Spleen (tissue), 13 donors: Measurements from ENCODE around the gene PVR. TPM values are rescaled to one million over a fixed set of nuclear protein-coding genes. Genes with fewer than 3 reads are reported as not detected.

Source experiments
- DNase-seq: peaks from one replicate; pipeline ENCODE4 v3.0.0-alpha.2; 2020
- H3K27ac ChIP-seq, 8 donors: fragments of 200-600 bp; sonication (generic) in 7 of 8; 1 replicate in 4 of 8; 2 replicates in 4 of 8; pipeline versions ENCODE4 v1.5.0 to v1.8.0; 2016 to 2021; ENCODE audit warnings: inconsistent platforms in 4 of 8, mild to moderate bottlenecking in 4 of 8, moderate library complexity in 1 of 8
- H3K27me3 ChIP-seq, 7 donors: fragments of 200-600 bp; sonication (generic) in 6 of 7; replicated peaks in 1 of 7; 1 replicate in 4 of 7; 2 replicates in 3 of 7; pipeline versions ENCODE4 v1.5.0 to v1.8.0; 2016 to 2021; ENCODE audit warnings: inconsistent platforms in 3 of 7, mild to moderate bottlenecking in 1 of 7
- H3K36me3 ChIP-seq, 6 donors: fragments of 200-600 bp; sonication (generic) in 5 of 6; 1 replicate in 4 of 6; 2 replicates in 2 of 6; pipeline versions ENCODE4 v1.5.0 to v1.8.0; 2016 to 2021; ENCODE audit warnings: inconsistent platforms in 2 of 6
- H3K4me1 ChIP-seq, 6 donors: fragments of 200-600 bp; sonication (generic) in 5 of 6; 1 replicate in 3 of 6; 2 replicates in 3 of 6; pipeline versions ENCODE4 v1.5.0 to v1.8.0; 2016 to 2021; ENCODE audit warnings: inconsistent platforms in 3 of 6
- H3K4me3 ChIP-seq, 8 donors: fragments of 200-600 bp; sonication (generic) in 7 of 8; 1 replicate in 4 of 8; 2 replicates in 4 of 8; pipeline versions ENCODE4 v1.5.0 to v1.8.0; 2016 to 2021; ENCODE audit warnings: inconsistent platforms in 4 of 8, mild to moderate bottlenecking in 4 of 8, moderate library complexity in 2 of 8
- H3K9me3 ChIP-seq, 8 donors: fragments of 200-600 bp; sonication (generic) in 7 of 8; 1 replicate in 4 of 8; 2 replicates in 4 of 8; pipeline versions ENCODE4 v1.5.0 to v1.8.0; 2016 to 2021; ENCODE audit warnings: inconsistent platforms in 4 of 8
- CTCF ChIP-seq, 11 experiments: fragments of 200-600 bp in 7 of 11; fragments of 450-650 bp in 4 of 11; sonication (generic) in 4 of 11; IDR thresholded peaks in 8 of 11; conservative IDR thresholded peaks in 3 of 11; 1 replicate in 7 of 11; 2 replicates in 4 of 11; pipeline versions ENCODE4 v1.4.0 to v1.8.0; 2016 to 2021; ENCODE audit warnings: antibody characterized with exemption in 11 of 11, inconsistent platforms in 4 of 11, mild to moderate bottlenecking in 1 of 11
- POLR2A ChIP-seq, 3 donors: fragments of 450-650 bp; IDR thresholded peaks; one replicate each; pipeline ENCODE4 v1.5.1; 2017; ENCODE audit warnings: antibody characterized with exemption in 3 of 3, mild to moderate bottlenecking in 1 of 3
- POLR2AphosphoS5 ChIP-seq, 3 donors: sonication (generic); formaldehyde crosslinking; IDR thresholded peaks; one replicate each; pipeline ENCODE4 v1.5.1; 2017; ENCODE audit warnings: antibody characterized with exemption in 3 of 3
- WGBS, 5 donors: extraction: QIAGEN DNeasy Blood & Tissue Kit in 3 of 5; methylation state at CpG; one replicate each; pipeline versions ENCODE4 v1.1.5 to v1.1.7; 2013 to 2018; 5-methylcytosine and 5-hydroxymethylcytosine counted together
- intact Hi-C: fragments of 100-400 bp; cut with DNase I; formaldehyde crosslinking; loops from one replicate; pipeline ENCODE4 v1.15.0; 2023; ENCODE audit warnings: low total_unique reads
- long read RNA-seq, 2 donors: transcript quantifications; one replicate each; lab custom pipeline, GENCODE V29; 2026
- polyA plus RNA-seq, 3 donors: library from polyadenylated mRNA; stranded (reverse); fragments of 200-250 nt; gene quantifications; one replicate each; pipeline ENCODE4 v1.2.1, GENCODE V29; 2013
- total RNA-seq, 7 donors: library from RNA; depleted of rRNA in 3 of 7; stranded (reverse); fragments of >200 nt in 3 of 7; fragmentation: NEBNext Ultra II Directional in 4 of 7; extraction: Animal tissue kit (Norgen Biotek cat#: 25700) in 4 of 7; gene quantifications; one replicate each; pipeline versions ENCODE4 v1.1.0 to v1.2.1, GENCODE V29; 2016 to 2021
- donor health status: healthy with polysubstance abuse.
- donor health status: DM: no; HTN: no; CAD: no; lungs with moderate emphysema.
- donor health status: DM: no; HTN: no; CAD: no.
- donor health status: Bipolar disorder and iron deficiency.
- donor health status: healthy.
- donor health status: DM: no; HTN: no; CAD: no.
- donor health status: DM: yes; HTN: yes; CAD: no.

Gene PVR, protein sequence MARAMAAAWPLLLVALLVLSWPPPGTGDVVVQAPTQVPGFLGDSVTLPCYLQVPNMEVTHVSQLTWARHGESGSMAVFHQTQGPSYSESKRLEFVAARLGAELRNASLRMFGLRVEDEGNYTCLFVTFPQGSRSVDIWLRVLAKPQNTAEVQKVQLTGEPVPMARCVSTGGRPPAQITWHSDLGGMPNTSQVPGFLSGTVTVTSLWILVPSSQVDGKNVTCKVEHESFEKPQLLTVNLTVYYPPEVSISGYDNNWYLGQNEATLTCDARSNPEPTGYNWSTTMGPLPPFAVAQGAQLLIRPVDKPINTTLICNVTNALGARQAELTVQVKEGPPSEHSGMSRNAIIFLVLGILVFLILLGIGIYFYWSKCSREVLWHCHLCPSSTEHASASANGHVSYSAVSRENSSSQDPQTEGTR
- total RNA-seq (10 to 100 TPM; 10.2 to 18.4 (median 15.9) TPM), polyA plus RNA-seq (1 to 10 TPM; 2.0 to 6.1 (median 3.5) TPM)
- long read RNA-seq, donor 1, partial matches to known transcripts = 0 of 2 reads
- long read RNA-seq, donor 1, other reads (novel, unspliced or antisense) = 0 of 2 reads
- long read RNA-seq, donor 2, partial matches to known transcripts = 0 of 2 reads
- long read RNA-seq, donor 2, other reads (novel, unspliced or antisense) = 0 of 2 reads

GRCh38 chr19:44643605-44644401 lies at the start of gene PVR:
Gene PVR, plus strand, starts transcription at chr19:44643910. Its CDS starts 187 bp downstream, at chr19:44644097.
- Histone ChIP-seq H3K27ac (peak within 1 kb of the TSS in 7 of 8 donors; percentile 68 to 83 (median 78)), H3K4me1 (peaks cover 0 to 59% (median 25%) of the 10 kb centered on the region in 6 donors), H3K9me3 (no peaks in the 10 kb centered on the region), H3K36me3 (peaks cover 0 to 5% (median 0%) of the 10 kb centered on the region in 6 donors), H3K27me3 (peaks cover 0 to 32% (median 9%) of the 10 kb centered on the region in 7 donors), H3K4me3 (peak within 1 kb of the TSS; percentile 50 to 82 (median 58))
- 0 to 4% (median 1%) methylated on average over 21 to 70 of the region's 70 CpGs for WGBS, 5 donors
- no peak for TF ChIP-seq CTCF (IDR thresholded peaks at IDR 0.05 in 8 of 11, conservative IDR thresholded peaks at IDR 0.05 in 3 of 11)
- TF ChIP-seq POLR2A (IDR thresholded peaks at IDR 0.05) = no peak
- TF ChIP-seq POLR2AphosphoS5 (IDR thresholded peaks at IDR 0.05) = peak; percentile 27 to 73 (median 69)
- DNase-seq = peak; percentile 86
- intact Hi-C loops = no loop called here

DNA sequence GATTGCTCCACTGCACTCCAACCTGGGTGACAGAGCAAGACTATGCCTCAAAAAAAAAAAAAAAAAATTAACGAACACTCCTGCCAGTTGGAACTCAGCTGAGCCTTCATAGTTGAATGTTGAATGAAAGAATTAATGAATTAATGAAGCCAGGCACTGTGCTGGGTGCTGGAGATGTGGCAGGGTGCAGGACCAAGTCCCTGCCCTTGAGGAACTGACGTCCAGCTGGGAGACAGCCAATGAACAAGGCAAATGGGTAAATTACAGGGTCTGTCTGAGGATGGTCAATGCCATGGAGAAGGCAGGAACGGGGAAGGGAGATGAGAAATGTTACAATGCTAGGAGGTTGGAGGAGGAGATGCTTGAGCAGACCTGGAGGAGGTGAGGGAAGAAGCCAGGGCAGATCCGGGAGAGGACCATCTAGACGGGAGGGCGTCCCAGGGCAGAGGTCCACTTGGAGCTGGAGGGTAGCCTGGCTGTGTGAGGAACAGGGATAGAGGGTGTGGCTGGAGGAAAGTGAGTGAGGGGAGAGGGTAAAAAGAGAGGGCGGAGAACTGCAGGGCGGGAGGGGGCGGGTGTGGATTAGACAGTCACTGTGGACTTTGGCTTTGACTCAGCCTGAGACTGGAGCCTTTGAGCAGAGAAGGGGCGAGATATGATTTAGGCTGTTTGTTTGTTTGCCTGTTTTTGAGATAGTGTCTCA lies 47.1 kb upstream of the PVR start:
- TF ChIP-seq POLR2A (IDR thresholded peaks at IDR 0.05) (no peak), CTCF (IDR thresholded peaks at IDR 0.05 in 8 of 11, conservative IDR thresholded peaks at IDR 0.05 in 3 of 11) (no peak), POLR2AphosphoS5 (IDR thresholded peaks at IDR 0.05) (no peak)
- no peak overlapping the region for H3K4me3 ChIP-seq
- H3K36me3 ChIP-seq = no peaks in the 10 kb centered on the region
- no peak for DNase-seq
- intact Hi-C loops = no loop called here
- peaks cover 0 to 21% (median 0%) of the 10 kb centered on the region in 7 donors for H3K27me3 ChIP-seq
- H3K9me3 ChIP-seq = peaks cover 0 to 16% (median 2%) of the 10 kb centered on the region in 8 donors
- no peak overlapping the region for H3K27ac ChIP-seq
- peaks cover 0 to 6% (median 0%) of the 10 kb centered on the region in 6 donors for H3K4me1 ChIP-seq
- 75 to 89% (median 84%) methylated on average over 10 of the region's 10 CpGs for WGBS, 5 donors

- Histone ChIP-seq H3K4me3 (no peak overlapping the region), H3K9me3 (peaks cover 0 to 16% (median 2%) of the 10 kb centered on the region in 8 donors), H3K27me3 (peaks cover 0 to 21% (median 0%) of the 10 kb centered on the region in 7 donors), H3K36me3 (no peaks in the 10 kb centered on the region), H3K4me1 (peaks cover 0 to 6% (median 0%) of the 10 kb centered on the region in 6 donors), H3K27ac (no peak overlapping the region)
- no peak for DNase-seq
- intact Hi-C loops = no loop called here
- WGBS, 5 donors = 72 to 87% (median 86%) methylated on average over 3 of the region's 3 CpGs
- TF ChIP-seq POLR2AphosphoS5 (IDR thresholded peaks at IDR 0.05) = no peak
- TF ChIP-seq CTCF (IDR thresholded peaks at IDR 0.05 in 8 of 11, conservative IDR thresholded peaks at IDR 0.05 in 3 of 11) = no peak
- TF ChIP-seq POLR2A (IDR thresholded peaks at IDR 0.05) = no peak
Observed at GRCh38 chr19:44597131-44597491, 46.6 kb upstream of the PVR start.
